Measurements from ENCODE around the gene ATP2B2.

- TF ChIP-seq ESRRB (CRISPR knock-in tag; IDR thresholded peaks at IDR 0.05; ENCODE audit: borderline replicate concordance) (no peak), ATF6 (CRISPR knock-in tag; IDR thresholded peaks at IDR 0.05) (no peak), CTCF (IDR thresholded peaks at IDR 0.05 in 2 of 3, conservative IDR thresholded peaks at IDR 0.05 in 1 of 3; ENCODE audit: insufficient read depth in 2 of 3, low read depth in 1 of 3, low read length in 3 of 3) (no peak), GABPA (tag; conservative IDR thresholded peaks at IDR 0.05; ENCODE audit: low read depth) (no peak), ELF1 (tag; IDR thresholded peaks at IDR 0.05) (no peak), ZKSCAN8 (CRISPR knock-in tag; IDR thresholded peaks at IDR 0.05) (no peak), POLR2A (conservative IDR thresholded peaks at IDR 0.05) (no peak), STAT6 (CRISPR knock-in tag; IDR thresholded peaks at IDR 0.05) (no peak), FOXM1 (IDR thresholded peaks at IDR 0.05; ENCODE audit: low read depth) (no peak), FOXM1 (CRISPR knock-in tag; IDR thresholded peaks at IDR 0.05; ENCODE audit: low read depth) (no peak), PREB (CRISPR knock-in tag; IDR thresholded peaks at IDR 0.05) (no peak)
- TF ChIP-seq, protein P1, sequence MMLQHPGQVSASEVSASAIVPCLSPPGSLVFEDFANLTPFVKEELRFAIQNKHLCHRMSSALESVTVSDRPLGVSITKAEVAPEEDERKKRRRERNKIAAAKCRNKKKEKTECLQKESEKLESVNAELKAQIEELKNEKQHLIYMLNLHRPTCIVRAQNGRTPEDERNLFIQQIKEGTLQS (IDR thresholded peaks at IDR 0.05), result no peak
- TF ChIP-seq, protein P1 (CRISPR knock-in tag; conservative IDR thresholded peaks at IDR 0.05), result no peak
- TF ChIP-seq, protein P2, sequence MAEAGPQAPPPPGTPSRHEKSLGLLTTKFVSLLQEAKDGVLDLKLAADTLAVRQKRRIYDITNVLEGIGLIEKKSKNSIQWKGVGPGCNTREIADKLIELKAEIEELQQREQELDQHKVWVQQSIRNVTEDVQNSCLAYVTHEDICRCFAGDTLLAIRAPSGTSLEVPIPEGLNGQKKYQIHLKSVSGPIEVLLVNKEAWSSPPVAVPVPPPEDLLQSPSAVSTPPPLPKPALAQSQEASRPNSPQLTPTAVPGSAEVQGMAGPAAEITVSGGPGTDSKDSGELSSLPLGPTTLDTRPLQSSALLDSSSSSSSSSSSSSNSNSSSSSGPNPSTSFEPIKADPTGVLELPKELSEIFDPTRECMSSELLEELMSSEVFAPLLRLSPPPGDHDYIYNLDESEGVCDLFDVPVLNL (CRISPR knock-in tag; IDR thresholded peaks at IDR 0.05; ENCODE audit: low read depth), result no peak
Observed at GRCh38 chr3:10359761-10360161, 145.6 kb downstream of the ATP2B2 start.
